Measurements from ENCODE around the gene MYOM3. TPM values are rescaled to one million over a fixed set of nuclear protein-coding genes. Genes with fewer than 3 reads are reported as not detected.

Gene MYOM3
- total and polyA plus RNA-seq, 2 of the 4 experiments (the other 2 are of a cell fraction) = 0.03 TPM; not detected in 1

DNA sequence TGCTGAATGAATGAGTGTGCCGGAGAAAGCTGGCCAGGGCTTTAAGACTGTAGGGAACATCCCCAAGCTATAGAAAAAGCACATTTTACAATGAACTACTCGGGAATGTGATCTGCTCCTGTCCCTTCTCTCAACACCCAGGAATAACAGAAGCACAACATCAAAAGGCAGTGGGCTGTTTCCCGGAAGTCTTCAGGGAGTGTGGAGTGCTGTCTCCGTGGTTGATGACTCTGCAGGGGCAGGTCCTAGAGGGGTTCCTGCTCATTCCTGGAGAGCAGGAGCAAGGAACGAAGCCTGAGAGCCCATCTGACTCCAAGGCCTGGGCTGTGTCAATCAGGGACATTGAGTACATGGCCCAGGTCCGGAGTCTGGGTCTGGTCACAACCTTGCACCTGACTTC is 35.9 kb upstream of the MYOM3 start:
- H3K36me3 ChIP-seq (ENCODE audit: control insufficient read depth, insufficient read depth, low read length) = no peaks in the 10 kb centered on the region
- no peak overlapping the region for H4K91ac ChIP-seq (ENCODE audit: insufficient read depth, low read depth, low read length)
- H3K4ac ChIP-seq (ENCODE audit: low read depth, low read length) = no peak overlapping the region
- H2AFZ ChIP-seq (replicated peaks; ENCODE audit: low read length, poor library complexity) = no peak overlapping the region
- H2BK5ac ChIP-seq (ENCODE audit: low read depth, low read length, poor library complexity, severe bottlenecking) = no peak overlapping the region
- no peak overlapping the region for H4K8ac ChIP-seq (ENCODE audit: low read depth in 2 of 2, low read length in 2 of 2)
- peaks cover 5% of the 10 kb centered on the region for H3K4me1 ChIP-seq (ENCODE audit: control insufficient read depth, insufficient read depth, low read length)
- H4K5ac ChIP-seq (ENCODE audit: low read depth, low read length) = no peak overlapping the region
- no peak overlapping the region for H3K9ac ChIP-seq (ENCODE audit: low read depth, low read length)
- in situ Hi-C loops (cut with MboI; ENCODE audit: low sequenced_read_pairs) = no loop called here
- H2AK5ac ChIP-seq (ENCODE audit: low read depth, low read length) = no peak overlapping the region
- no peak overlapping the region for H2BK120ac ChIP-seq (ENCODE audit: low read depth, low read length)
- ATAC-seq (ENCODE audit: low read depth) (no peak), DNase-seq (no peak)
- no peak overlapping the region for H3K14ac ChIP-seq (replicated peaks; ENCODE audit: low read depth, low read length)
- no peak overlapping the region for H3K4me2 ChIP-seq (ENCODE audit: low read depth, low read length)
- H2BK15ac ChIP-seq (ENCODE audit: low read depth, low read length) = no peak overlapping the region
- intact Hi-C loops (cut with micrococcal nuclease) = no loop called here
- peaks cover 5% of the 10 kb centered on the region; the same call in 1 of the 2 replicates for H3K9me1 ChIP-seq (ENCODE audit: insufficient read depth, low read length)
- H3K27me3 ChIP-seq (ENCODE audit: control insufficient read depth, insufficient read depth, low read length) = peaks cover 59% of the 10 kb centered on the region
- H4K20me1 ChIP-seq (ENCODE audit: insufficient read depth, low read length) = no peaks in the 10 kb centered on the region
- no peak overlapping the region for H3K23ac ChIP-seq (ENCODE audit: low read depth, low read length)
- 80% methylated on average over 1 of the region's 6 CpGs; no CpG with 5 or more reads in 1 of the 2 experiments for WGBS, 2 experiments (ENCODE audit: extremely low coverage in 2 of 2, insufficient read length in 1 of 2)
- H3K79me1 ChIP-seq (ENCODE audit: low read depth in 1 of 2, low read length in 2 of 2) = no peaks in the 10 kb centered on the region
- ChIA-PET CTCF (no interaction called here), POLR2A (ENCODE audit: unreplicated experiment) (no interaction called here)
- H2BK20ac ChIP-seq (ENCODE audit: low read depth, low read length) = no peak overlapping the region
- no TSS peak for BruUV-seq (replicated peaks)
- H3K18ac ChIP-seq (ENCODE audit: low read depth, low read length) = no peak overlapping the region
- no peaks in the 10 kb centered on the region for H3K9me3 ChIP-seq (ENCODE audit: control insufficient read depth, insufficient read depth, low read length)
- no peak overlapping the region for H3K27ac ChIP-seq (ENCODE audit: insufficient read depth, low read length)
- H3K56ac ChIP-seq (ENCODE audit: extremely low read depth, insufficient read depth, low read length) = no peak overlapping the region
- H3K4me3 ChIP-seq (ENCODE audit: insufficient read depth, low read depth, low read length) = no peak overlapping the region
- dilution Hi-C loops (cut with HindIII; ENCODE audit: low sequenced_read_pairs, unreplicated experiment) = no loop called here
- H2AK9ac ChIP-seq (replicated peaks; ENCODE audit: low read depth, low read length, poor library complexity) = no peak overlapping the region
- no peak for TF ChIP-seq RAD21 (IDR thresholded peaks at IDR 0.05; ENCODE audit: low read length)
- no peak for TF ChIP-seq RFX5 (IDR thresholded peaks at IDR 0.05; ENCODE audit: low read depth, low read length)
- no peak for TF ChIP-seq BHLHE40 (IDR thresholded peaks at IDR 0.05; ENCODE audit: low read depth, low read length)
